GM19455 (cell line): ENCODE results near the gene PRKN.

Source experiments
- ATAC-seq: cut with Tn5 transposase; IDR thresholded peaks from one replicate; pipeline ENCODE4 v1.9.1; 2021; ENCODE audit not compliant: unreplicated experiment

The PRKN gene

DNA sequence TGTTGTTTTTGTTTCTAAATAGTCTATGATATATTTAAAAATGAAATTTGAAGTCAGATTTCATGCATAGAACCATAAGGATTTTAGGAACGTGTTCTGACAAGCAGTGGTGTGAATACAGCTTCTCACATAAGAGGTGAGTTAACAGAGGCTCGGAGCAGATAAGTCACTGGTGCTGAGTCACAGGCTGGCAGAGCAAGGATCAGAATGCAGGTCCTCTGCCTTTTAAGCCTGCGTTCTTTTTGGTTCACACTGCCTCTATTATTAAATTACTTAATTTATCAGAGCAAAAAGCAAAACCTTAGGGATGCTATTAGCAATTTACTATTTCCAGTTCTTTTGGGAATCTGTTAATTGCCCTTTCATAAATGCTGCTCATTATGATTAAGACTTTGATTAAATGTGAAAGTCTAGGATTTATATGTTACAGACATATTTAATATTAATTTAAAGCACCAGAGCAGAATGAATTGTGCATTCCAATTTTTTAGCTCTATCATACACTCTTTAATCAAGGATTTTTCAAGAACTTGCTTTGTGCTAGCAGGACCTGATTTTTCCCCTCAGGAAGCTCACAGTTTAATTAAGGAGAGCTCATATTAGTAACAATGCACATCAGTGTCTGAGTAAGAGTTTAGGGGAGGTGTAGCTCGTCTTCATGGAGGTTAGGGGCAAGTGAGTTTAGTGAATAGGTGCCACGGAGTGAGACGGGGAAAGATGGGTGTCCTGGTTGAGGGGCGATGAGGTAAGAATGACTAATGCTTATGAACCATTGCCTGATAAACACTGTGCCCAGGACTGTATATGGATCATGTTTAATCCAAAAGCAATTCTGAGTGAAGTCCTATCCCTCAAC, 1241.0 kb downstream of the PRKN start:
- ATAC-seq: no peak

DNA sequence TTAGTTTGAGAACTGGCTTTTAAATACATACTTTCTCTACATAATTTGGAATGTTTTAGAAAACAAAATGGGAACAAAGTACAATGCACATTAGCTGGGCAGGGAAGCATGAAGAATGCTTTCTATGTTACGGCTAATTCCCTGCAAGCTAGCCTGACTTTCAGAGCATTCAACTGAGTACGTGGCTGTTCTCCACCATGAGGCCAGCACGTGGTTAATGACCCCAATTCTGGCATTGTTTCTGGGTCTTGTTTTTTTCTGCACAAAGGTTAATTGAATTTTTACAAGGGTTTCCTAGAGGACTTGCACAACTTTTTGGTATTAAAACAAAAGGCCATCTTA, 1245.1 kb downstream of the PRKN start:
- no peak for ATAC-seq

DNA sequence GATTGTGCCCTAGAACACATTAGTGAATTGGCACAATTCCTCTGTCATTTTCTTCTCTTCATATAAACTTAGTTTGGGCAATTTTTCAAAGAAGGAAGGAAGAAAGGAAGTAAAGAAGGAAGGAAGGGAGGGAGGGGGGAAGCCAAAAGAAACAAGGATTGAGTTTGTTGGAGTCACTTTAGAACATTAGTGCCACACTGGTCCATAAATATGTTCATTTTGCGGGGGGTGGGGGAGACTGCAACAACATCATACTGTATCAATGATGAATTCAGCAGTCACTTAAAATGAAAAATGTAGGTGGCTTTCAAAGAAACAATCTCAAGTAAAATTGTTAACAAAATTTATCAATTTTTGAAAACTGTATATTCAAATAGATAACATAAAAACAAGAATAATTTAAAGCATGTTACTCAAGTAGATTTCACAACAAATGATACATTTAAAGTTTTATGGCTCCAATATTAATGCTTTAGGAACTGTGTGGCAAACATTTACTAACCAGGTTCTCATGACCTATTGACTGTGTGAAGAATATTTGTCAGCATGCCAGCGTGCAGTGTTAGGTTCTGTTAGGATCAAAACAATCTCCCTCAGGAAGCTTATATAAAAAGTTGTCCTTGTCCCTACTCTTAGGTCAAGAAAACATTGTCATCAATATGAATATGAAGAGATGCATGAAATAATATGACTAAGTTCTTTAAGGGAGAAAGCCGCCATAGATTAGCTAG, 1245.6 kb downstream of the PRKN start:
- ATAC-seq: no peak

DNA sequence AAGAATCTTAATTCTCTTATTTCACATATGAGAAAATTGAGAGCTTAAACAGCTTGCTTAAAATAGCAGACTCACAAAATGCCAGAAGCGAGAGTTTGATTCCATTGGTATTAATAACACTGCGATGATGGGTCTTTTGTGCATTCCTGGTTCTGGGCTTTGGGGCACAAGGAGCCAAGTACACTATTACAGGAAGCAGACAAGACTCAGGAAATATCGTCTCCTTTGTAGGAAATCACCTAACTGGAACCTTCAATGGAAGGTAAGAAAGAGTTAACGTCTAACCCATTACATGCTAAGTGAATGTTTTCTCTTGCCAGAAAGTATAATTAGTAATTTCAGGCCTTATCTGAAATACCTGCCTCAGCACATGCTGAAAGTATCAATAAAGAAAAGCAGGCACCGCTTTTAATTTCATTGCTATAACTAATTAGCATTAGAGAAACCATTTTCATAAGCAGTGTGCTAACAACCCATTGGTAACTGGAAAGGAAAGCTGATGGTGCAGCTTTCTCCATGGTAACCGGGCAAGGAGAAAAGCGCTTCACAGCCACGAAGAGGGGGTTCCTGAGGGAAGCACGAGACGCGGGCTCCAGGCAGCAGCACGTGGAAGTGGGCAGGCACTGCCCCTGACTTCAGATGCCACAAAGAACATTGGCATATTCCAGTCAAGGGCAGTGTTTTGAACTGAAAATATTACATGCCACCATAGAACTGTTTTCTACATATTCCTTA, 1247.0 kb downstream of the PRKN start:
- ATAC-seq: no peak

DNA sequence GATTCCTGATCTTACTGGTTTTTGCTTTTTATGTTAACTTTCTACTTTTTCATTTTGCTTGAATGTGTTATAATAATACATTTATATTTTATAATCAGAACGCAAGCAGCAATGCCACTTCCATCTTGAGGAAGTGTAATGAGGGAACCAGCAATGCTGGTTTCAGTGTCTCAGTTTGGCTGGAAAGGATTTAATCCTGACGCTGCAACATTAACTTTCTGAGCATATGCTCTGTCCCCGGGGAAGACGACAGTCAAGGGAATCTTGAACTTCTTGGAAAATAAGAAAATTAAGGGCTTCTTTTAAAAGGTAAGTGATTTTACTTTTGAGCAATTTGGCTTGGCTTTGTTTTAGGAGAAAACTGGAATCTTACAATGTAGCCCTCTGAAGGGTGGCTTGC, 1248.2 kb downstream of the PRKN start:
- no peak for ATAC-seq

DNA sequence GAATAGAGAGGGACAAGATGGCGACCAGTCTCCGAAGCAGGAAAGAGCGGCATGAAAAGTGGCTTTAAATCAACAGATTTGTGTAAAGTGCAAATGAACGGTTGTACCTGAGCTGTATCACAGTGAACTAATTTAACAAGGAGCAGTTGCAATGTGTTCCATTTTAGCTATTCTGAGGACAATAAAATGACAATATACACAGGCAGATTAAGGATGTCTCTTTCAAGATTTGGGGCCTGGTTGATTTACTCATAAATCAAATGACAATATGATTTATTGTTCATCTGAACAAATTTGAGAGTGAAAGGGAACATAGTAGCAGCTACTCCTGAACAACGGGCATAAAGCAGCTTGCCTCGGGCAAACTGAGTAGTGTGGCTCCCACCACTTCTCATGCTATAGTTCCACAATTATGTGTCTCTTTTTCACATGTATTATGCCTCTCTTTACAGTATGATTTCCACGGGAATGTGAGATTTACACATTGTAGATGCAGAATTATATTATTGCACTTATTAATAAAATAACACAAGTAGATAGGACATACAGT, 1249.6 kb downstream of the PRKN start:
- no peak for ATAC-seq

DNA sequence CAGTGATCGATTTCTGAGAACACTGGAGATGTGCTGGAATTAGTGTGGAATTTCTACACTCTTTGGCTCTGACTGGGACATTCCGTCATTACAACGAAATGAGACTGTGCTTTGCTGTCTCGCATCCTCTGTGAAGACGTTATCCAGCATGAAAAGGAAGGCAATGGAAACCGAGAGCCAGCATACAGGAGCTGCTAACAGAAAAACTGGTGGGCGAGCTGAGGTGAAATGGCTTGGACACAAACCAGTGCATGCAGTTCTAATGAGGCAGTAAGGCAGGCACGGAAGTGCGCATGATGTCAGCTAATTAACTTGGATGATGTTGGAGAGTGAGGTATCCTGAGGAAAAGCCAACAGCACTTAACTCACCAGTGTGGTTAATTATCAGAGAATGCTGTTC, 1250.9 kb downstream of the PRKN start:
- ATAC-seq: no peak

DNA sequence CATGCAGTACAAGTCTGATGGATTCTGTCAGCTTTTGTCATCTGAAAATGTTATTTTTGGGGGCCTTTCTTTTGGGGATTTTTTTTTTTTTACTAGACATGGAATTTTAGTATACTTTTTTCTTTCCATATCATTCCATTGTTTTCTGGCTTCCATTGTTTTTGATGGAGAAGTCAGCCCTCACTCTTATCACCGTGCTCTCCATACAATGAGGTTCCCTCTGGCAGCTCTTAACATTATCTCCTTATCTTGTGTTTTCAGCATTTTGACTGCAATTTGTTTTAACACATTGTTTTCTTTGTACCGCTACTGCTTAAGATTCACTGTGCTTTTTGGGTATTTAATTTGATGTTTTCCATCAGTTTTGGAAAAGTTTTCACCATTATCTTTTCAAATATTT, 1262.2 kb downstream of the PRKN start:
- ATAC-seq: no peak

DNA sequence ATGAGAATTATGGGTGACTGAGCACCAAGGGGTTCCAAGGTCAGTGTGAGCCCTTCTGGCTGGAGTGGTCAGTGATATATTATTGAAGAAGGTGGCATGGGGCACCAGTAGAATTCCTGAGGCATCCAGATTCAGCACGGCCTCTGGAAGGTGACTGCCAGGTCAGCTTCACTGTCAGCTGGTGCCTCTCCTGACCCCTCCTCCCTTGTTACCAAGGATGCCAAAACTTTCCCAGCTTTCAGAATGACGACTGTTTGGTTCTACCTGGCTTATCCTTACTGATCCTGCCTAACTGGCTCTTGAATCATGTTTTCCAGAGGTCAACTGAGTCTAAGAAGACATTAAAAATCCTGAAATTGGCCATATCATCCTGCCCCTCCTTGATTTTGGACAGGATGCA, 1264.5 kb downstream of the PRKN start:
- no peak for ATAC-seq

DNA sequence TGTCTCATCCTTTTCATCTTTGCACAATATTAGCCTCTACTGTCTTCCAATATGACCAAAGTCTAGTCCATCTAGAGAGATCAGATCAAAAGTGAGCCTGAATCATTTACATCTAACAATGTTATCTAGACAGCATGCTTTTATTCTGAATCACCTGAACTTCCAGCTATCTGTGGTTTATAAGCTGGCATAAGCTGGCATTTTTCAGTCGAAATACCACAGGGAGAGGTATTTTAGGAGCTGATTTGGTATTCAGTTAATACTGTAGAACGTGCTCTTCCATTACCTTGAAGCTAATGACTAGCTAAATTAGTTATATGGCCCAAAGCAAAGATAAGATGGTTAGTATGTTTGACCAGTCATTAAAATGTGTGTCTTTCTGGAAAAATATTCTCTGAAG, 1265.4 kb downstream of the PRKN start:
- no peak for ATAC-seq

DNA sequence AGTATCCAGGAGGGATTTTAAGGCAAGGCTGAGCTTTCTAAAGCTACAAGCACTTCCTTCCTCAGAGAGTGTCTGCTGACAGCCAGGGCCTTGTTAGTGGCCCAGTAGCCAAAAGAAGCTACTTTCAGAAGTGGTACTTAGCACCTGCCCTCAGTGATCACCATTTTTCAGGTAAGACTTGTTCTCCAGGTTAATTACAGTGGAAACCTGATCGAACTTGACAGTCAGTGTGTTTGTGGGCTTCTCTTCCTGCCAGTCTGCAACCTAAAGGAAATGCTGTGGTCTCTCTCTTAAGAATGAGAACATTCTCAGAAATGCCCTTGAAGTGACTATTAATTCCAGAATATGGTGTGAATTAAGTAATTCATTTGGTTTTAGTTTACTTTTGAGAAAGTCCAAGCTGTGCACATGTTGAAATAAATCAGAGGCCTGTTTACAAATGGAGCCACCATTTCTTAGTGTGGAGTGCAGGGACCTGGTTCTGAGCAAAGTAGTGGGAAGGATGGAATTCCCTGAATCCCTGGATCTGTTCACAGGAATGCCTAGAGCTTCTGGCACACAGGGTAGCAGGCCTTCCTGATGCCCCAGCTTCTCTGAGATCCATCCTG, 1268.5 kb downstream of the PRKN start:
- ATAC-seq: no peak

DNA sequence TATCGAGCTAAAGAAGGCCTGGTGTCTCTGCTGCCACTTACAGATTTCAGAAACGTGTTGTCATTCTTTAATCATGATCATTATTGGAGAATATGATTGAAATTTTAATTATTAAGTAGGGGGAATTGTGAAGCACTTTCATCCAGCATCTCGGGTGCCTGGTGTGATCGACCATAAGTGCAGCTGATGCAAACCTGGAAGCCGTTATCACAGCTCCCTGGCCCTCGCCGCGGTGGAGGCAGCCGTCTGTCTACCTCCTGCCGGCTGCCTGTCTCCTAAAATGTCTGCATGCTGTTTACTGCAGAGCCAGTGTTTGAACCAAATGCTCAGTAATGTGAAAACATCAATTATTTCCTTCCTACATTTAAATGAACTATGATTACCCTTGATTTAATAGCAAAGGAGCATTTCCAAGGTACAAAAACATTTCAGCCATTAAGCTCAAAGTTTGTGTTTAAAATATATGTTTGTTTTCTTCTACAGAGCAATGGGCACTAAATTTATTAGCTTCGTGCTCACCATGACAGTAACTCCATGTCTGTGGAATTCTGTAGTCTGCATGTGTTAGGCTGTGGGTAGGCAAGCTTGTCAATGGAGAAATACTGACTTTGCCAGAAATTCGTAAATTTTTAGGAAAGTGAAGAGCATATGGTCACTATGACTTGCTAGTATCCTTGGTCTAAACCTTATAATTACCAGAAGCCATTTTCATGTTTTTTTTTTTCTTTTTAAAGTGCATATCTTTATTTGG, 1269.2 kb downstream of the PRKN start:
- no peak for ATAC-seq

DNA sequence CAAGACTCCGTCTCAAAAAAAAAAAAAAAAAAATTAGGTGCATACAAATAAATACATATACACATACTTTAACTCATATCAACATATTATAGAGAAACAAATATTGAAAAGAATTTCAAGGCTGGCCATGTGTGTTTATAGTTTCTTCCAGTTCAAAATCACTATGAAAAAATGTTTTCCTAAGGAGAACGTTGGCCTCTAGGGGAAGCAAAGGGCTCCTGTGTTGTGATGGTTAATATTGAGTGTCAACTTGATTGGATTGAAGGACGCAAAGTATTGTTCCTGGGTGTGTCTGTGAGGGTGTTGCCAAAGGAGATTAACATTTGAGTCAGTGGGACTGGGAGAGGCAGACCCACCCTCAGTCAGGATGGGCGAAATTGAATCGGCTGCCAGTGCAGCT, 1271.7 kb downstream of the PRKN start:
- ATAC-seq: no peak

DNA sequence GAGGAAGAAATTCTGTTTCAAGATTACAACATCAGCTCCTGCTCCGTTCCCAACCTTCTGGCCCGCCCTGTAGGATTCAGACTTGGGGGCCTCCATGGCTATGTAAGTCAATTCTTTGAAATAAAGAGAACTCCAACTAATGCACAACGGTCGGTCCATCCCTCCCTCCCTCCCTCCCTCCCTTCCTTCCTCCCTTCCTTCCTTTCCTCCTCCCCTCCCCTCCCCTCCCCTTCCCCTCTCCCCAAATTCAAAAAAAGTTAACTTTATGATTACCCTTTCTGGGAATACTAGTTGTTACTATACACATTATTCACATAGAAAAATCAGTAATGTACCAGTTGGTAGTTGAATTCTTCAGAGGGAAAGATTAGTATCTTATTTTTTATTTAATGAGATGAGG, 1274.0 kb downstream of the PRKN start:
- ATAC-seq: no peak

DNA sequence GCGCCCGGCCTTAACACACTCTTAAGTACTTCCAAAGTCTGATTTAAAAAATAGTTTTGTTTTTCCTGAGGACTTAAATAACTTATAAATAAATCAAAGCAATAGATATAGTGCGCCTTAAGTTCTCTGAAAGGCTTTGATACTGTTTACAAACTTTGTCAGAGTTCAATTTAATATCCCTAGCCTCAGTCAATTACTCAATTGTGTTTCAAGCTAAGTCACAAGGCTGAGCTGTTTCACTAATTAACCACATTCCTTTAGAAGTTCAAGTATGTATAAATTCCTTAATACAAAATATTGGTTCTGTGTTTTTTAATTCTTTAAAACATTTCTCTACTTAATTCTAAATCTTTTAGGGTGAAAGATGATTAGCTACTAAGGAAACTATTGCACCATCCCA, 1275.3 kb downstream of the PRKN start:
- no peak for ATAC-seq

DNA sequence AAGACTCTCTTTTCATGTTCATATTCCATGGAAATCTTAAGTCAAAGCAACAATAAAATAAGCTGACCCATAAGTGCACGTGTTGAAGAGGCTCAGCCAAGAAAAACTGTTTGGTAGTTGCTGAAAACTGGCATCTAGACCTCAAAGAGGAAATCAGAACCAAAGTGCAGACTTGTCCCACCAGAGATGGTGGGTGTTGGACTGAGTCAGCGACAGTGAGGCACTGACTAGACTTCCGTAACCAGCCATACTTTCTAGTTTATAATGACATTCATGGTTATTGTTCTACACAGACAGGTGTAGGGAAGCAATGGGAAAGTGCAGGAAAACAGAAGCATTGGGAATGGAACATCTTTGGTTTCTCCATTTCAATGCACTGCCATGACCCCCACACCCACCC, 1278.0 kb downstream of the PRKN start:
- no peak for ATAC-seq

DNA sequence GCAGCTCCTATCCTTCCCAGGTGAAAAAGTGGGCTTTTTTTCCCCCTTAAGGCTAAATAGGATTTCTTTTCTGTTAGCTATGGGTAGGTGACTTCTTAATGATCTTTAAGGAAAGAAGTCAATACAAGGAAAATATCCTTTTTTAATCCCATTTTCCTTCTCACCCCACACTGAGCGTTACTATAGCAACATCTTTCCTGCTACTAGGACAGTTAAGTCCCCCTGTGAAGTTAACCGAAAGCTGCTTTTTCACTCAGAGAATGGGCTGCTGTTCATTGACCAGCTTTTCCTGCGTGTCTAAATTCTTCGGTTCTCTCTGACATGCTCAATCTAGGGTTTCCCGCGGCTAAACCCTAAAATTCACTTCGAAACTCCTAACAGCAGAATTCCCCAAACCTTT, 1280.6 kb downstream of the PRKN start:
- no peak for ATAC-seq

DNA sequence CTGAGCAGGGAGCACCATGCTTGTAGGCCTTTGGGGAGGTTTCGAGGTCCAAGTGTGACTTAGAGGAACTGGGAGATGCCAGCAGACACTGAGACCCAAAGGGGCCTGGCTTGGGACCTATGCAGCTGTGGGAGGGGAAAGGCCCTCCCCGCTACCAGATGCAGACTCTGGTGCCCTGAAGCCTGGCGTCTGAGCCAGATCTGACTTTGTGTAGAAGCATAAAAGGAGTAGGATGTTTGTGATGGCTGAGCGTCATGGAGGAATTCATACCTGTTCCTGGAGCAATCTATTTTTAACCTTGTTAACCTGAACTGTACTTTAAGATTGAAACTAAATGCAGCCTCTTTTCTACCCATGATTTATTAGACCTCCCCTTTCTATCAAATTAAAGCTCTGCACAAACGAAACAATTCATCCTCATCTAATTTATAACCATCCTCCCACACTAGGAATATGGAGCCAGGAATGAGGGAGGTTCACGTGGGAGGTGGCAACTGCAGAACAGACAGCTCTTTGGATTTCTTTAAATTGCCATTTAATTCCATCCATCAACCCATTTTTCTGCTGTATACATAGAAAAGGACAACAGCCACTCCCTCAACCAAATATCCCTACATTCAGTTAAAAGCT, 1281.2 kb downstream of the PRKN start:
- no peak for ATAC-seq

DNA sequence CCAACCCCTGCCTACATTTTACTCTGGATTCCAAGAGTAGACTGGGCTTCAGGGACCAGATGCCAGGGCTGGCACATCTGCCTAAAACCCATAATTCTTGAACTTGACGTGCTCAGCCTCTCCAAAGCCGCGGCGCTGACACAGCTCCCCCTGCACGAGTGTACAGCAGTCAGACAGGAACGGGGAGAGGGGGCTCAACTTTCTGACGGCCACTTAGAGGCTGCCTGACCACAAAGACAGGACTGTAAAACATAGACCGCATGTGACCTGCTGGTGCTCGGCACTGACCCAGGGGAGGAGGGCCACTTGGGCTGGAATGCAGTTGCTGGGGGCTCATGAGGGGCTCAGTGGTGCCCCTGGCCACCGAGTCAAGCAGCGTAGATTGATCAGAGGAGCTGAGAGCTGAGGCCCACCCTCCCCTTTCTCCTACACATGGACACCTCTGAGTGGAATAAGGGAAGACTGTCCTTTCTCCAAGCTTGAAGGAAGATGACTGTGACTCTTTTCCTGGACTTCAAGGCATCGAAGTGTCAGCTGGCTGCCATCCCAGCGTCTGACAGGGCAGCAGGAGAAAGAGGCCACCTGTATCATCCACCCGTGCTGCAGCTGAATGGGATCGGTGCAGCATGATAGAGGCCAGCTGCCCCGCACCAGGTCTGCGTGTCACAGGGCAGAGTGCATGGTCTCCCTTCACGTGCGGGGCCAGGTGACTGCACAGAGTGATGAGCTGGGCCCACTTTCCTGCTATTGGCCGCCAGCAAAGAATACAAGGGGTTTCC, 1282.4 kb downstream of the PRKN start:
- ATAC-seq: no peak
